ENCODE results near the gene GPRIN1.
A peak's percentile ranks its signal among the peaks of the same experiment; 100 is the strongest.
"Not testable (repeated sequence)": the region's sequence is repeated elsewhere in the genome, so short reads cannot be mapped to it uniquely, and the experiment has no call there.

Gene GPRIN1

GRCh38 chr5:176597417-176598389 lies 12.3 kb downstream of the GPRIN1 start:
- DNase-seq (ENCODE audit: low spot score): no peak

- peak; percentile 79 for DNase-seq (ENCODE audit: low spot score)
Observed at GRCh38 chr5:176596689-176597416, 13.1 kb downstream of the GPRIN1 start.

GRCh38 chr5:176596069-176596644 lies 13.8 kb downstream of the GPRIN1 start:
- no peak for DNase-seq (ENCODE audit: low spot score)

GRCh38 chr5:176595386-176595943 lies 14.5 kb downstream of the GPRIN1 start:
- DNase-seq (ENCODE audit: low spot score): peak; percentile 41

- no peak for DNase-seq (ENCODE audit: low spot score)
Observed at GRCh38 chr5:176594554-176594953, 15.4 kb downstream of the GPRIN1 start.

- DNase-seq (ENCODE audit: low spot score): peak; percentile 40
Observed at GRCh38 chr5:176593273-176593869, 16.6 kb downstream of the GPRIN1 start.

- no peak for DNase-seq (ENCODE audit: low spot score)
Observed at GRCh38 chr5:176592573-176592972, 17.4 kb downstream of the GPRIN1 start.

GRCh38 chr5:176591667-176592066 lies 18.3 kb downstream of the GPRIN1 start:
- not testable (repeated sequence) for DNase-seq (ENCODE audit: low spot score)

GRCh38 chr5:176590035-176590717 lies 19.8 kb downstream of the GPRIN1 start:
- peak; percentile 36 for DNase-seq (ENCODE audit: low spot score)

- peak; percentile 36 for DNase-seq (ENCODE audit: low spot score)
Observed at GRCh38 chr5:176589039-176589769, 20.8 kb downstream of the GPRIN1 start.

- no peak for DNase-seq (ENCODE audit: low spot score)
Observed at GRCh38 chr5:176588297-176588696, 21.7 kb downstream of the GPRIN1 start.

GRCh38 chr5:176587398-176587797 lies 22.6 kb downstream of the GPRIN1 start:
- no peak for DNase-seq (ENCODE audit: low spot score)

- DNase-seq (ENCODE audit: low spot score): no peak
Observed at GRCh38 chr5:176583076-176583475, 26.9 kb downstream of the GPRIN1 start.

GRCh38 chr5:176581361-176581760 lies 28.6 kb downstream of the GPRIN1 start:
- DNase-seq (ENCODE audit: low spot score): no peak

GRCh38 chr5:176579323-176579722 lies 30.6 kb downstream of the GPRIN1 start:
- no peak for DNase-seq (ENCODE audit: low spot score)

- DNase-seq (ENCODE audit: low spot score): peak; percentile 75
Observed at GRCh38 chr5:176578391-176578808, 31.6 kb downstream of the GPRIN1 start.

- DNase-seq (ENCODE audit: low spot score): no peak
Observed at GRCh38 chr5:176577312-176578176, 32.4 kb downstream of the GPRIN1 start.

- DNase-seq (ENCODE audit: low spot score): no peak
Observed at GRCh38 chr5:176575488-176576422, 34.2 kb downstream of the GPRIN1 start.

Data from ecto neural progenitor cell (in vitro differentiated cells).